IPS-18a (cell line): ENCODE results near the gene SSR2.

Experiments used
- H3K27ac ChIP-seq: one replicate; pipeline ENCODE4 v1.5.1; 2013; ENCODE audit warnings: low read length
- H3K27me3 ChIP-seq: one replicate; pipeline ENCODE4 v1.6.1; 2013; ENCODE audit warnings: mild to moderate bottlenecking, low read length; ENCODE audit not compliant: control insufficient read depth, insufficient read depth
- H3K36me3 ChIP-seq: one replicate; pipeline ENCODE4 v1.6.1; 2013; ENCODE audit warnings: low read depth, low read length; ENCODE audit not compliant: control insufficient read depth
- H3K4me1 ChIP-seq: one replicate; pipeline ENCODE4 v1.6.1; 2013; ENCODE audit warnings: low read depth, low read length; ENCODE audit not compliant: control insufficient read depth
- H3K4me3 ChIP-seq: one replicate; pipeline ENCODE4 v1.5.1; 2013; ENCODE audit warnings: low read length
- H3K9ac ChIP-seq: one replicate; pipeline ENCODE4 v1.6.1; 2013; ENCODE audit warnings: mild to moderate bottlenecking, low read length, moderate library complexity
- H3K9me3 ChIP-seq: one replicate; pipeline ENCODE4 v1.6.1; 2013; ENCODE audit warnings: low read depth, low read length; ENCODE audit not compliant: control insufficient read depth

Gene SSR2

DNA sequence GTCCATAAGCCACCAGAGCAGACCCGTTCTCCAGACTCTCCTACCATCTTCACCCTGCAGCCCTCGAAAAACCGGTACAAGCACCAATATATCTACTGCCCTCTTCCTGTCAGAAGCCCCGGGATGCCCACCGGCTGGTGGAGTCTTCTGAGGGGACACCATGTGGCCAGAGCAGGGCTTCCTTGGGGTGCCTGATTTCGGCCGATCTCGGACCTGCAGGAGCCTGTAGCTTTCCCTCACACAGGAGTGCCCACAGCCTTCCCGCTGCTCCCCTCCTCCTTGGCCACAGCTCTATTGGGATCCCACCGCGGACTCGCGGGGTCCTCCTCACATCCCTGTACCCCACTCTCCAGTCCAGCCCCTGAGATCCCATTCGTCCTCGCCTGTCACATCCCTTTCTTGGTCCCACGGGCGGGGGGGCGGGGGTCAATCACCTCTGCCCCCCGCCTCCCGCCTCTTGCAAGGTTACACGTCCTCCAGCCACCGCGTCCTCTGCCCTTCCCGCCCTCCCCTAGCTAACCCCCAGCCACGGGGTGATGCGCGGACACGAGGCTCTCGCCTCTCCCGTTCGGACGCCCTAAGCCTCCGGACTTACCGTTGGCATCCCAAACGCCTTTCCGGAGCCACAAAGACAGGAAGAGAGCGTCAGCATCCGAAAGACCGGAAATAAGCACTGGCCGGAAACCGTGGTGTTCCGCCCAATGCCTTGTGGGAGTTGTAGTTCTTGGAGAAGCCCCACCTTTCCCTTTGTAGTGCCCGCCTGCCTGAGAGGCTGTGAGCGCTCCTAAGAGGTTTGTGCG is at the start of gene SSR2:
SSR2 (minus strand) TSS at position 659 of the 800 bp plus-strand sequence. CDS start 784 bp downstream, outside the sequence.
- Histone ChIP-seq H3K27ac (no peak within 1 kb of the TSS), H3K4me3 (peak within 1 kb of the TSS; percentile 77), H3K27me3 (peaks cover 5% of the 10 kb centered on the region), H3K9me3 (no peaks in the 10 kb centered on the region), H3K36me3 (peaks cover 19% of the 10 kb centered on the region), H3K4me1 (peaks cover 5% of the 10 kb centered on the region), H3K9ac (peak within 1 kb of the TSS; percentile 69)

DNA sequence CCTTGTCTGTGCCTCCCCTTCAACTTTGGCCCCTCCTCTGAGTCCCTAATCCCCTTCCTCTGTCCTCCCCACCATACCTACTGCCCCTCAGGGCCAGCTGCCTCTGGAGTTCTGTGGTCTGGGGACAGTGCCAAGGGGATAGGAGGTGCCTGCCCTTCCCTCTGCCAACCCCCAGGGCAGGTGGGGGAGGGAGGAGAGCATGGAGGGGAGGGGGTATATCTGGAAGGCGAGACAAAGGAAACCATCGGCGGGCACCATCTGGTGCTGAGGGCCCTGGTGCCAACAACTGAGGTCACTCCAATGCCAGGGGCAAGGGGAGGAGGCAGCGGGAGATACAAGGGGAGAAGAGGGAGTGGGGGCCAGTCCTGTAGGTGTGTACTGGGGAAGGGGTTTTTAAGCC is 49.8 kb upstream of the SSR2 start:
- Histone ChIP-seq H3K27ac (no peak overlapping the region), H3K4me1 (peaks cover 34% of the 10 kb centered on the region), H3K4me3 (no peak overlapping the region), H3K36me3 (peaks cover 9% of the 10 kb centered on the region), H3K9ac (no peak overlapping the region), H3K9me3 (no peaks in the 10 kb centered on the region), H3K27me3 (no peaks in the 10 kb centered on the region)

DNA sequence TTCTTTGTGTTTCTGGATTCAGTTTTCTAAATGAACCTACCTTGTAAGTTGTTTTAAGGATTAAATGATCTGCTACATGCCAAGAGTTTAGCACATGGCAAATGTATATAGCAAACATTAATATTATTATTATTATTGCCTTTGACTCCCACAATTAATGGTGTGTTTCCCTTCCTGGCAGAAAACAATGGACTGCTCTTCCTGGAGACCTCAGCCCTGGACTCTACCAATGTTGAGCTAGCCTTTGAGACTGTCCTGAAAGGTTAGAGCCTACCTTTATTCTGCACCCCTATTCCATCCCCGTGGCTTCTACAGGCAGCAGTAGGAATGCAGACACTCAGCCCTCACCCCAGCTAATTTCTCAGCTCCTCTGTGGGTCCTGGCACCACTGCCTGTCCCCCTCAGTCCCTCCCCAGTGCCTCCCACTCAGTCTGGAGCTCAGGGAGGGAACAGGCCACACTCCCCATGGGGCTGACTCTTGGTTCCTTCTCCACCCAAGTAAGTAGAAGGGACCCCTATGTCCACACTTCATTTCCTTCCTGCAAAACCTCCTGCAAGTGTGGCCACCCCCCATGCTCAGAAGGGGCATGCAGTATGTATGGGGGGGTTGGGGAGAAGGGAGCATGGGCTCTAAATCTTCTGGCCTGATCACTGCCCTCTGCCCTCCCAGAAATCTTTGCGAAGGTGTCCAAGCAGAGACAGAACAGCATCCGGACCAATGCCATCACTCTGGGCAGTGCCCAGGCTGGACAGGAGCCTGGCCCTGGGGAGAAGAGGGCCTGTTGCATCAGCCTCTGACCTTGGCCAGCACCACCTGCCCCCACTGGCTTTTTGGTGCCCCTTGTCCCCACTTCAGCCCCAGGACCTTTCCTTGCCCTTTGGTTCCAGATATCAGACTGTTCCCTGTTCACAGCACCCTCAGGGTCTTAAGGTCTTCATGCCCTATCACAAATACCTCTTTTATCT is 49.0 kb upstream of the SSR2 start:
- Histone ChIP-seq H3K9me3 (no peaks in the 10 kb centered on the region), H3K27me3 (no peaks in the 10 kb centered on the region), H3K36me3 (peaks cover 9% of the 10 kb centered on the region), H3K27ac (no peak overlapping the region), H3K9ac (no peak overlapping the region), H3K4me3 (no peak overlapping the region), H3K4me1 (peaks cover 28% of the 10 kb centered on the region)

DNA sequence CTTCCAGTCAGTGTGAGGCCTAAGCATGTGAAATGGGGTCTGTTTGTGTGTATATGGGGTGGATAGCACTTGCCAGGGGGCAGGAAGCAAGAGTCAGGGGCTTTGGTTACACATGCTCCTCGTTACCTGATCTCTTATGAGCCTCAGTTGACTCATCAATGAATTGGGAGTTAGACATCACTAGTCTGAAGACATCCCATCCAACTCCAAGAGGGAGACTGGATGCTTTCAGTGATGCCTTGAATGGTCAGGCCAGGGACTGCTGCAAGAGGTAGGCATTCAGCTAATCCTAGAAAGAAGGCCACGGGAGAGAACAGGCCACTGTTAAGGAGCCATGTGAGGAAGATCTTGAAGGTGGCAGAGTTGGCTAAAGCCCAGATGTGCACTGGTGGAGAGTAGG is 46.5 kb upstream of the SSR2 start:
- no peak overlapping the region for H3K4me3 ChIP-seq
- no peaks in the 10 kb centered on the region for H3K27me3 ChIP-seq
- peaks cover 3% of the 10 kb centered on the region for H3K36me3 ChIP-seq
- no peak overlapping the region for H3K9ac ChIP-seq
- peaks cover 19% of the 10 kb centered on the region for H3K4me1 ChIP-seq
- H3K27ac ChIP-seq: no peak overlapping the region
- no peaks in the 10 kb centered on the region for H3K9me3 ChIP-seq

DNA sequence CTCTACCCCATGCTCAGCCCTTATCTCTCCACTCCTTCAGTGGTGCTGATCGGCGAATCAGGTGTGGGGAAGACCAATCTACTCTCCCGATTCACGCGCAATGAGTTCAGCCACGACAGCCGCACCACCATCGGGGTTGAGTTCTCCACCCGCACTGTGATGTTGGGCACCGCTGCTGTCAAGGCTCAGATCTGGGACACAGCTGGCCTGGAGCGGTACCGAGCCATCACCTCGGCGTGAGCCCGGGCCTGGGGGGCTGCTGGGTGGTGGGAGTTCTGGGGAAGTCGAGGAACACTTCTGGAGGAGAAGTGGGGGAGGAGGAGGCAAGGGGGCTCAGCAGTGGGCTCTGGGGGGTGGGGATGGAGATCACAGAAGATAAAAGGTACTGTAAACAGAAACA is 45.1 kb upstream of the SSR2 start:
- H3K9ac ChIP-seq: no peak overlapping the region
- no peak overlapping the region for H3K27ac ChIP-seq
- H3K4me1 ChIP-seq: peaks cover 25% of the 10 kb centered on the region
- H3K9me3 ChIP-seq: no peaks in the 10 kb centered on the region
- H3K36me3 ChIP-seq: peaks cover 3% of the 10 kb centered on the region
- H3K27me3 ChIP-seq: no peaks in the 10 kb centered on the region
- no peak overlapping the region for H3K4me3 ChIP-seq

DNA sequence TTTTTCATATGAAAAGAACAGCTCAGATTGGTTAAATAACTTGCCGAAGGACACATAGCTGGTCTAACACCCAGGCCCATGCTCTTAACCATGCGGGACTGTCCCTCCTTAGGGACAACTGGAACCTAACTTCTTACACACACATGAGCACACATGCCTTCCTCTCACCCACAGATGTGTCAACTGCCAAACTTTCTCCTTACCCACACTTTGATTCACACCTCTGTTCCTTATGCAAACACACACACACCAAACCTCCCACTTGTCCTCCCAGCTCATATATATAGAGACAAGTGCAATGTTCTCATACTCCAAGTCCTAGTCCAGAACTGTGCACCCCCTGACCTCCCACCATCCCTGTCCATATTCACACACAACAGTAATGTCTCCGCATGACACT is 44.5 kb upstream of the SSR2 start:
- peaks cover 25% of the 10 kb centered on the region for H3K4me1 ChIP-seq
- no peak overlapping the region for H3K9ac ChIP-seq
- H3K9me3 ChIP-seq: no peaks in the 10 kb centered on the region
- peaks cover 3% of the 10 kb centered on the region for H3K36me3 ChIP-seq
- H3K27me3 ChIP-seq: no peaks in the 10 kb centered on the region
- H3K4me3 ChIP-seq: no peak overlapping the region
- no peak overlapping the region for H3K27ac ChIP-seq

DNA sequence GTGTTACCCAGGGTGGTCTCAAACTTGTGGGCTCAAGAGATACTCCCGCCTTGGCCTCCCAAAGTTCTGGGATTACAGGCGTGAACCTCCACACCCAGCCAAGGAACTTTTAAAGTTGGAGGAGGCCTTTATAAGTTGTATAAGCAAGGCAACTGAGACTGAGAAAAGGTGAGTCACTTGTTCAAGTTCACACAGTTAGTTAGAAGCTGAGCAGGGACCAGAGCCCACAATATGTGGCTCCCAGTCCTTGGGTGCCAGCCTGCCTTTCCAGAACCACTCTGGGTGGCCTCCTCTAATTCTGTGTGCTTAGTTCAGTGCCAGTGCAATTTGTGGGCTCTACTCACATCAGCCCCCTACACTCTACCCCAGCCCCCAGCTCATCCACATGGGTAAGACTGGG is 43.9 kb upstream of the SSR2 start:
- Histone ChIP-seq H3K4me1 (peaks cover 25% of the 10 kb centered on the region), H3K9ac (no peak overlapping the region), H3K27me3 (no peaks in the 10 kb centered on the region), H3K27ac (no peak overlapping the region), H3K4me3 (no peak overlapping the region), H3K9me3 (no peaks in the 10 kb centered on the region), H3K36me3 (peaks cover 1% of the 10 kb centered on the region)

DNA sequence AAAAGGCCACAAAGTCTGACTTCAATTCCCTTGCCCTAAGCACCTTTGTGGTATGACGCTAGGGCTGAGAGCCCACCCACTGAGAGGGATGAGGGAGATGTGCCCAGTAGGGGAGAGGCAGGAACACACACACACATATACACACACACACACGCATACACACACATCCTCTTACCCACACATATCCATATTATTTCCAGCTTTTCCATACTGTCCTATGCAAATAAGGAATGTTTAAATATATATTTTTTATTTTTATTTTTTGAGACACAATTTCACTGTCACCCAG is 43.2 kb upstream of the SSR2 start:
- Histone ChIP-seq H3K4me1 (peaks cover 25% of the 10 kb centered on the region), H3K27me3 (no peaks in the 10 kb centered on the region), H3K9ac (no peak overlapping the region), H3K9me3 (no peaks in the 10 kb centered on the region), H3K36me3 (no peaks in the 10 kb centered on the region), H3K27ac (no peak overlapping the region), H3K4me3 (no peak overlapping the region)

DNA sequence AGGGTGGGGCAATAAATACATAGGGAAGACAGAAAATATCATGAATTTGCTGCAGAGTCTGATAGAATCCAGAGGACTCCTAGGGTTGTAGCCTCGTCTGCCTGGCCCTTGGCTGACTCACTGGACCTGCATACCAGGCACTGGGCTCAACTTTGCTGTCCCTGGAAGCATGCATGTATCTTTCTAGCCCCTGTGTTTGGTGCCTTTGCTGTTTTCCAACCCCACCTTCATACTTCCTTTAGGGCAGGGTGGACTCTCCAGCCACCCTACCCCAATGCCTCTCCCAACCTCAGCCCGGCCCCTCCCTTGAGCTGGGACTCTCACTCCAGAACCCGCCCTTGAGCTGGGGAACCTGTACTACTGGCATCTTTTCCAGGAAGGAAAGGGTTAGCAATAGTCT is 41.4 kb upstream of the SSR2 start:
- H3K36me3 ChIP-seq: peaks cover 3% of the 10 kb centered on the region
- no peaks in the 10 kb centered on the region for H3K9me3 ChIP-seq
- H3K9ac ChIP-seq: no peak overlapping the region
- H3K27ac ChIP-seq: no peak overlapping the region
- H3K4me1 ChIP-seq: peaks cover 25% of the 10 kb centered on the region
- H3K27me3 ChIP-seq: no peaks in the 10 kb centered on the region
- H3K4me3 ChIP-seq: peak overlapping the region; percentile 65

DNA sequence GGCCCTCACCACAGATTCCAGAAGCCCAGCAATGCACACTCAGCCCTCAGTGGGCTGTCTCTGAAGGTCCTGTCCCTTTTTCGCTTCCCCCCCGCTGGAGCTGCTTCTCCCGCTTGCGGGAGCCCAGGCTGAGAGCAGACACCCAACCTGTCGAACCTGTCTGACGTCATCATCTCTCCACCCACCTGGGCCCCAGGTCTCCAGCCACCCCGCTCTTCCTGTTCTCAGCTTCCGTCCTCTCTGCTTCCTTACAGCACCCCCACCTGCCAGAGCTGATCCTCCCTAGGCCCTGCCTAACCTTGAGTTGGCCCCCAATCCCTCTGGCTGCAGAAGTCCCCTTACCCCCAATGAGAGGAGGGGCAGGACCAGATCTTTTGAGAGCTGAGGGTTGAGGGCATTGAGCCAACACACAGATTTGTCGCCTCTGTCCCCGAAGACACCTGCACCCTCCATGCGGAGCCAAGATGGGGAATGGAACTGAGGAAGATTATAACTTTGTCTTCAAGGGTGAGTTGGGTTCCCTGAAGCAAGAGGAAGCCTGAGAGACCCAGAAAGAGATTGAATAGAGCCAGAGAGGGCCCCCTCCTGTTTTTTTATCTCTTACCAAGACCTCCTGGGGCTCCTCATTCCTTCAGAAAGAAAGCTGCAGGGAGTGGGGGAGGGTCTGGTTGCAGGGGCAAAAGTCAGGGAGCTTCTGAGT is 40.3 kb upstream of the SSR2 start, which contains the start of gene RAB25:
RAB25 (plus strand) TSS at position 224 of the 700 bp plus-strand sequence; CDS start at position 465, 241 bp downstream.
- Histone ChIP-seq H3K27me3 (no peaks in the 10 kb centered on the region), H3K9me3 (no peaks in the 10 kb centered on the region), H3K4me3 (peak within 1 kb of the TSS; percentile 65), H3K9ac (peak within 1 kb of the TSS; percentile 61), H3K4me1 (peaks cover 23% of the 10 kb centered on the region), H3K27ac (peak within 1 kb of the TSS; percentile 95), H3K36me3 (peaks cover 3% of the 10 kb centered on the region)

DNA sequence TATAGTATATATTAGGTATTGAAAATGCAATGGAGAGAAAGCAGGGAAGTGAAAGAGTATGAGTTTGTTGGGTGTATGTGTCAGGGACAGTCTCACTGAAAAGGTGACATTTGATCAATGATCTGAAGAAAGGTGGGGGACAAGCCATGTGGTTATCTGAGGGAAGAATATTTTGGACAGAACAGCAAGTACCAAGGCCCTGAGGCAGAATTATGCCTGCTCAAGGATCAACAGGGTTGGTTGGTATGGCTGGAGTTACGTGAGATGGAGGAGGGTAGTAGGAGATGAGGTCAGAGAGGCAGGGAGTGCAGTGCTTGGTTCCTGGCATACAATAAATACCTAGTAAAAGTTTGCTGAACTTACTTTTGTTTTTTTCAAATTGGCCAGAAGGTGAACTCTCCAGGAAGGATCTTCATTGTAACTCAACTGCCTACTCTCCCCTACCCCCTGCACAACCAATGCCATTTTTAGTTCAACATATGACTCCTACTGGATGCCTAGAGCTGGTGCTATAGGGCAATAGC is 35.6 kb upstream of the SSR2 start:
- Histone ChIP-seq H3K36me3 (peaks cover 6% of the 10 kb centered on the region), H3K4me3 (no peak overlapping the region), H3K4me1 (peaks cover 10% of the 10 kb centered on the region), H3K27me3 (no peaks in the 10 kb centered on the region), H3K27ac (no peak overlapping the region), H3K9me3 (no peaks in the 10 kb centered on the region), H3K9ac (no peak overlapping the region)
